NCI-H1048 (cell line): ENCODE measurements around the gene DMPK.
A peak's percentile ranks its signal among the peaks of the same experiment; 100 is the strongest.
"Not testable (repeated sequence)": the region's sequence is repeated elsewhere in the genome, so short reads cannot be mapped to it uniquely, and the experiment has no call there.

ENCODE experiments used
- DNase-seq: peaks from one replicate; lab custom pipeline; 2025; lab: John Stamatoyannopoulos, UW

DMPK gene

GRCh38 chr19:45815481-45816216 lies 33.4 kb upstream of the DMPK start:
- DNase-seq: no peak

DNA sequence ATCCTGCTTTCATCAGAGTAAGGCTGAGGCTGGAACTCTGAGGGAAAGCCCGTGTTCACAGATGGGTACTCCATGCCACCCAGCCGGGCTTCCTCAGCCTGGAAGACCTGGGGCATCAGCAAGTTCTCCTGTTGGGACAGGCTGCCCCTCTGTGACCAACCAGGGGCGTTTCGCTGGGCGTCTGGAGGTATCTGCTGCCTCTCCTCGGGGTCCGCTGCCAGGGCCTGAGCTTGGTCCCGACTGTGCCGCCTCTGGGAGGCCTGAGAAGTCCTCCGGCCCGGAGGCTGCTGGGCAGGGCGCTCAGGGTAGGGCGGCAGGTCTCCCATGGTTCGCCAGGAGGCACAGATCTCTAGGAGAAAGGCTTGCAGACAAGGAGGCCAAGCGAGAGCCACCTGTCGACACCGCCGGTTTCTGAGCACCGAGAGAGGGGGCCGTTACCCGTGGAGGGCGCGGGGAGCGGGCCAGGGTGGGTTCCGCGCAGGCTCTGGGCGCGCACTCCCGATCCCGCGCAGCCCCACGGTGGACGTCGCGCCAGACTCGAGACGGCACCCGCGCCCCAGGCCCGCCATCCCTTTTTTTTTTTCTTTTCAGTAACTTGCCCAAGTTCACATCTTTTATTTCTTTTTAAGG lies 32.7 kb upstream of the DMPK start, which contains the start of gene RSPH6A:
Gene RSPH6A, minus strand, starts transcription at position 458 of the 630 bp plus-strand sequence. Its CDS starts 132 bp downstream, at position 326.
- no peak for DNase-seq

- DNase-seq: no peak
These were observed 32.0 kb upstream of the DMPK start for GRCh38 chr19:45814166-45814780.

DNA sequence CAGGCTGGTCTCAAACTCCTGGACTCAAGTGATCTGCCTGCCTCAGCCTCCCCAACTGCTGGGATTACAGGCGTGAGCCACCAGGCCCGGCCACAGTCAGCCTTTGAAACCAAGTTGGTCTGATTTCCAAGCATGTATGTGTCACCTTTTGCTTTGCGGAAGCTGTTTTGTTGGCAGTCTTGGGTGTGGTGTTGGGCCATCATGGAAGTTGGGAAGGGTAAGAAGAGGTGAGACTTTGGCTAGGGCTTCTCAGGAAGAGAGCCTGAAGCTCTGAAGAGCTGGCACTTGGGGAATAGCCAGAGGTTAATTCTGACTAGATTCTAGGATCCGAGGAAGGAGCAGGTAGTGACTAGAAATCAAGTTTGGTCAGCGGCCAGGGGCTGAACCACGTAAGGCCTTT lies 30.0 kb upstream of the DMPK start:
- DNase-seq: no peak

DNA sequence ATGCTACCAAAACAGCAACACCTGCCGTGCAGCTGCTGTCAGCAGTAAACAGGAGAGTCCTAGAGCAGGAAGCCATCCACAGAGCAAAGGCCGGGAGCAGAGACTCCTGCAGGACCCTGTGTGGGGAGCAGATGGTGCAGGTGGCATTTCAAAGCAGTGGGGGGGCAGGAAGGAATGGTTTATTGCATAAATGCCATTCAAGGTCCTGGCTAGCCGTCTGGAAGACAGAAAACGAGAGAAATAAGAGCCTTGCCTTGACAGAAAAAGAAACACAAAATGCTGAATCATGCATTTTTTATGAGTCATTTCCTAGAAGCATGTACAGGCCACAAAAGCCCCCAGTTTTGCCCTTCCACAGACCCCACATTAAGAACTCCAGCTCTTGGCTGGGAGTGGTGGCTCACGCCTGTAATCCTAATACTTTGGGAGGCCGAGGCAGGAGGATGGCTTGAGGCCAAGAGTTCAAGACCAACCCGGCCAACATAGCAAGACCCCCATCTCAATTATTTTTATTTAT lies 27.4 kb upstream of the DMPK start:
- DNase-seq: no peak

DNA sequence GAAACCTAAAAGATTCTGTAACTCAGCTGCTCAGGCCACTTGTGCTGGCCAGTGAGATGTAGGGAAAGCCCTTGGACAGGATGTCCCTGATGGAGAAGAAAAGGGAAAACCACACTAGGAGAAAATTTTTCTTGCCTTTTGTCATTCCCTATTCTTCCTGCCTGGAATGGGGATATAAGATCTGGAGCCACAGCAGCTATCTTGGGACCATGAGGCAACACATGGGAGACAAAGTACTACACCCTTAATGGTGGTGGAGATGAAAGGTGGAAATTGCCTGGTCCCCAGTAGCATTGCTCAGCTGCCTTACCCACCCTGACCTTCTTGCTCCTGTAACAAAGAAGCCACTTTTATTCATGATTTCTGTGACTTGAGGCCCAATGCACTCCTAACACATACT lies 23.4 kb upstream of the DMPK start:
- no peak for DNase-seq

DNA sequence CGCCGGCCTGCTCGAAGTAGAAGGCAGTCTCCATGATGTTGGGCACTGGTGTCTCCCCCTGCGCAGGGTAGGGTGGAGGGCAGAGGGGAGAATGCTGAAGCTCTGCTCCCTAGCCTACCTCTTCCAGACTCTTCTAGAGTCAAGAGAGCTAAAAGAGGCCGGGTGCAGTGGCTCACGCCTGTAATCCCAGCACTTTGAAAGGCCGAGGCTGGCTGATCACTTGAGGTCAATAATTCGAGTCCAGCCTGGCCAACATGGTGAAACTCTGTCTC lies 22.6 kb upstream of the DMPK start:
- no peak for DNase-seq

GRCh38 chr19:45804140-45804958 lies 22.1 kb upstream of the DMPK start:
- DNase-seq: no peak

DNA sequence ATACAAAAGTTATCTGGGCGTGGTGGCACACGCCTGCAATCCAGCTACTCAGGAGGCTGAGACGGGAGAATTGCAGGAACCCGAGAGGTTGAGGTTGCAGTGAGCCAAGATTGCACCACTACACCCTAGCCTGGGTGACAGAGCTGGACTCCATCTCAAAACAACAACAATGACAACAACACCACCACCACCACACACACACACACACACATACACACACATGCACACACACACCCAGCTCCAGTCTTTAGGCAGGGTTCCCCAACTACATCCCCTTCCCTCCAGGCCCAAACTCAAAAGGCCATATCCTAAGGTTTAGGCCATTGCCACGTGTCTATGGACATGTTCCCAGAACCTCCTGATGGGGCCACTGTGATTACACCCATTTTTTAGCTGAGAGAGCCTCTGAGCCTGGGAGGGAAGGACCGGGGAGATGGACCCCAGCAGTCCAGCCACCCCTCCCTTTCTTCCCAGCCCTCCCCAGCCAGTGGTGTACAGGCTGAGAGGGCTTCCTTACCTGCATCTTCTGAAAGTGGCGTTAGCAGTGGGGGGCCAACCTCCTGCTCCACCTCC lies 19.4 kb upstream of the DMPK start:
- no peak for DNase-seq

DNA sequence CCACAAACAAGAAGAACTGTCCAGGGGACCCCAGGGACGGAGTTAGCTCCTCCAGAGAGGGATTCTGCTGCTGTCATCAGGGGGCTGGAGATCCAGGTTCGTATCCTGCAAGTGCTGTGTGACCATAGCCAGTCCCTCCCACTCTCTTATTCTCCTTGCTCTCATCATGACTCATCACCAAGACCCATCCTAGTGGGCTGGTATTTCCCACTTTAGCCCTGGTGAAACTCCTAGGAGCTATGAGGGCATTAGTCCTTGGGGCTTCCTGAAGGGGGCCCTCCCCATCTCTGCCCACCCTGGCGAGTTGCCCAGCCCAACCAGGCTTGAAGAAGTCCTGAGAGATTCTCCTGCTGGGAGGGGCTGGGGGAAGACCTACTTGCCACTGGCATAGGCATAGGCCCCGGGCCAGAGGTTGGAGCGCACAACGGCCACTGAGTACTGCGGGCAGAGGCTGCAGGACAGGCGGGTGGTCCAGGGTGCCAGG lies 17.8 kb upstream of the DMPK start:
- DNase-seq: no peak

- not testable (repeated sequence) for DNase-seq
These were observed 17.3 kb upstream of the DMPK start for GRCh38 chr19:45799541-45799940.

DNA sequence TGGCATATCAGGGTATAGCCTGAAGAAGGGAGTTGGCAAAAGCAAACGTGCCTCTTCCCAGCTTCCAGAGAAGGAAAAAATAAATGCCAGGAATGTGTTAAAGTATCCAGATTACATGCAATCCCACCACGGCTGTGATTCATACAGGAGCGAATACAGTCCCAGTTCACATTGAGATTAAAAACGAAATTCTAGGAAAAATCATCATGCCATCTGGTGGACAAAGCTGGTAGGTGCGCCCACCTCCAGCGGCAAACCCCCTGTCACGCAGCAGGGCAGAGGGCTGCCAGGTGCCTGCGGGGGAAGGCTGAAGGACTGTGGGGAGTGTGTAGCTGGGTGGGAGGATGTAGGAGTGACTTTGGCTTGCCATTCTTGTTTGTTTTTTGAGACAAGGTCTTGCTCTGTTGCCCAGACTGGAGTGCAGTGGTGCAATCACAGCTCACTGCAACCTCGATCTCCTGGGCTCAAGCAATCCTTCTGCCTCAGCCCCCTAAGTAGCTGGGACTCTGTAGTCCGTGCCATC lies 16.8 kb upstream of the DMPK start:
- DNase-seq: peak; percentile 29

DNA sequence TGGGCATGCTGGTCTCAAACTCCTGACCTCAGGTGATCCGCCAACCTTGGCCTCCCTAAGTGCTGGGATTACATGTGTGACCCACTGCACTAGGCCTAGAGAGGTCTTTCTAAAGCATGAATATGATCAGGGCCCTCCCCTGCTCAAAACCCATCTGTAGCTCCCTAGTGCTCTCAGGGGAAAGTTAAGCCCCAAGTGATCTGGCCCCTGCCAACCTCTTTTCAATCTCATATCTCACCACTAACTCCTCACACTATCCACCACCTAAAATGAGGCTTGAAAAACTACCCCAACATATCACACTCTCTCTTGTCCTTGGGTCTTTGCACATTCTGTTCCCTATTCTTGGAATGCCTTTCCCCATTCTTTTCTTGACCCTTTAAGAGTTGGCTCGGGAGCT lies 12.3 kb upstream of the DMPK start:
- DNase-seq: no peak

GRCh38 chr19:45793876-45794275 lies 11.6 kb upstream of the DMPK start:
- no peak for DNase-seq

DNA sequence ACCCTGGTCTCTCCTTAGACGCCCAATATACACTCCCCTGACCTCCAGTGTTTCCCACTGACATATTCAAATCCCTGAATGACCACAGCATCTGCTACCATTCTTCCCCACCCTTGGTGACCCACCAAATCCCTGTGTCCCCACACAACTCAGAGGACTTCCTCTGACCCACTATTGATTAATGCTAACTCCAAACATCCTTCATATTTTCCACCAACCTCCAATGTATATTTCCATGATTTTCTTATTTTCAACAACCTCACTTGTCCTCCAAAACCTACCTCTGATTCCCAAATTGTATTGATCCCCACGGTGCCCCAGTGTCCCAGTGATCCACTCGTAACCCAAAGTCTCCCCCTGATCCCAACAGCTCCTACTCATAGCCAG lies 10.9 kb upstream of the DMPK start:
- no peak for DNase-seq

DNA sequence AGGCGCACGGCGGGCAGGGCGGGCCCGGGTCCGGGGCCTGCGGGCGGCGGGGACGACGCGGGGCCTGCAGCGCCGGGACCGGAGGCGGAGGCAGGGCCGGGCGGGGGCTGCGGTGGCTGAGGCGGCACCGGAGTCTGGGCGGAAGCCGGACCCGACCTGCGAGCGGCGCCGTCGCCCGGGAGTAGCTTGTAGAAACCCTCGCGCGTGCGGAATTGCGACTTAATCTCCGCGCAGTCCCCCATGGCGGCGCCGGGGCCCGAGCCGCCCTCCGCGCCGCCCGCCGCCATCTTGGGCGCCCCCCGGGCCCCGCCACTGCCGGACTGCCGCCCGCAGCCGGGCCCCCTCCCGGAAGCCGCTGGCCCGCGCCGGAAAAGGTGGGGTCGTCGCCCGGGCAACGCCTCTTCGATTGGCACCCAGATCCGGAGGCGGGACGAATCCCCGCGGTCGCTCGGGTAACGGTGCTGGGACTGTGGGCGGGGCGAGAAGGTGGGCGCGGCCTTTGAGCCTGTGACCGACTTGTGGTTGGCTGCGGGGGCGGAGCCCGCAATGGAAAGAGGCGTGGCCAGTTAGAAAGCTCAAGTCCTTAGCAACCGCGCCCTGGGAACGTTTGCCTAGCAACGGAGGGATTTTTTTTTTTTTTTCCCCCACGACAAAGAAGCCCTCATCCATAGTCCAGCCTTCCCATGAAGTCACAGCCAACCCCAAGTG lies 10.3 kb upstream of the DMPK start, which contains the start of gene DMWD:
Gene DMWD, minus strand, starts transcription at position 376 of the 708 bp plus-strand sequence. Its CDS starts 89 bp downstream, at position 287.
- peak; percentile 96 for DNase-seq

- DNase-seq: no peak
These were observed 9.6 kb upstream of the DMPK start for GRCh38 chr19:45791744-45792469.

- DNase-seq: no peak
These were observed 8.7 kb upstream of the DMPK start for GRCh38 chr19:45790942-45791341.

- DNase-seq: no peak
These were observed 6.9 kb upstream of the DMPK start for GRCh38 chr19:45789035-45789786.

GRCh38 chr19:45786533-45786894 lies 4.2 kb upstream of the DMPK start:
- no peak for DNase-seq
